Measurements from ENCODE around the gene CDH6.

The CDH6 gene

GRCh38 chr5:31185951-31186350, 7.5 kb upstream of the CDH6 start:
- Histone ChIP-seq H3K9ac (no peak overlapping the region), H3K4me1 (no peaks in the 10 kb centered on the region), H3K27me3 (ENCODE audit: control insufficient read depth, insufficient read depth, low read length) (no peaks in the 10 kb centered on the region), H3K27ac (no peak overlapping the region), H3K4me2 (ENCODE audit: low read length) (no peak overlapping the region), H3K4me3 (ENCODE audit: low read depth, low read length) (no peak overlapping the region), H2AFZ (no peak overlapping the region), H3K36me3 (ENCODE audit: control insufficient read depth, insufficient read depth, low read length) (no peaks in the 10 kb centered on the region), H3K9me3 (ENCODE audit: control insufficient read depth, low read length) (no peaks in the 10 kb centered on the region), H3K79me2 (no peaks in the 10 kb centered on the region)
- TF ChIP-seq CTCF (IDR thresholded peaks at IDR 0.05), result no peak

GRCh38 chr5:31186672-31187267, 6.7 kb upstream of the CDH6 start:
- TF ChIP-seq CTCF (IDR thresholded peaks at IDR 0.05), result peak; percentile 54
- H3K9me3 ChIP-seq (ENCODE audit: control insufficient read depth, low read length), result no peaks in the 10 kb centered on the region
- no peak overlapping the region for H3K4me3 ChIP-seq (ENCODE audit: low read depth, low read length)
- no peaks in the 10 kb centered on the region for H3K79me2 ChIP-seq
- H3K27me3 ChIP-seq (ENCODE audit: control insufficient read depth, insufficient read depth, low read length), result no peaks in the 10 kb centered on the region
- H3K4me1 ChIP-seq, result no peaks in the 10 kb centered on the region
- no peaks in the 10 kb centered on the region for H3K36me3 ChIP-seq (ENCODE audit: control insufficient read depth, insufficient read depth, low read length)
- H2AFZ ChIP-seq, result no peak overlapping the region
- no peak overlapping the region for H3K4me2 ChIP-seq (ENCODE audit: low read length)
- no peak overlapping the region for H3K27ac ChIP-seq
- H3K9ac ChIP-seq, result no peak overlapping the region

GRCh38 chr5:31187591-31187990, 5.9 kb upstream of the CDH6 start:
- no peak overlapping the region for H3K4me2 ChIP-seq (ENCODE audit: low read length)
- H3K79me2 ChIP-seq, result no peaks in the 10 kb centered on the region
- no peaks in the 10 kb centered on the region for H3K27me3 ChIP-seq (ENCODE audit: control insufficient read depth, insufficient read depth, low read length)
- H3K36me3 ChIP-seq (ENCODE audit: control insufficient read depth, insufficient read depth, low read length), result no peaks in the 10 kb centered on the region
- no peak overlapping the region for H3K4me3 ChIP-seq (ENCODE audit: low read depth, low read length)
- no peak overlapping the region for H2AFZ ChIP-seq
- no peak for TF ChIP-seq CTCF (IDR thresholded peaks at IDR 0.05)
- H3K9ac ChIP-seq, result no peak overlapping the region
- H3K4me1 ChIP-seq, result no peaks in the 10 kb centered on the region
- H3K27ac ChIP-seq, result no peak overlapping the region
- H3K9me3 ChIP-seq (ENCODE audit: control insufficient read depth, low read length), result no peaks in the 10 kb centered on the region

- Histone ChIP-seq H3K9me3 (ENCODE audit: control insufficient read depth, low read length) (no peaks in the 10 kb centered on the region), H3K36me3 (ENCODE audit: control insufficient read depth, insufficient read depth, low read length) (no peaks in the 10 kb centered on the region), H2AFZ (no peak overlapping the region), H3K4me2 (ENCODE audit: low read length) (no peak overlapping the region), H3K27ac (no peak overlapping the region), H3K4me3 (ENCODE audit: low read depth, low read length) (no peak overlapping the region), H3K9ac (no peak overlapping the region), H3K4me1 (peaks cover 3% of the 10 kb centered on the region), H3K79me2 (no peaks in the 10 kb centered on the region), H3K27me3 (ENCODE audit: control insufficient read depth, insufficient read depth, low read length) (no peaks in the 10 kb centered on the region)
- TF ChIP-seq CTCF (IDR thresholded peaks at IDR 0.05), result no peak
These were observed 1.0 kb upstream of the CDH6 start for GRCh38 chr5:31192442-31192841.

- no peak overlapping the region for H3K9ac ChIP-seq
- no peaks in the 10 kb centered on the region for H3K27me3 ChIP-seq (ENCODE audit: control insufficient read depth, insufficient read depth, low read length)
- H3K36me3 ChIP-seq (ENCODE audit: control insufficient read depth, insufficient read depth, low read length), result no peaks in the 10 kb centered on the region
- no peaks in the 10 kb centered on the region for H3K79me2 ChIP-seq
- peaks cover 3% of the 10 kb centered on the region for H3K4me1 ChIP-seq
- H3K4me2 ChIP-seq (ENCODE audit: low read length), result no peak overlapping the region
- TF ChIP-seq CTCF (IDR thresholded peaks at IDR 0.05), result no peak
- H3K4me3 ChIP-seq (ENCODE audit: low read depth, low read length), result peak overlapping the region; percentile 50
- H3K9me3 ChIP-seq (ENCODE audit: control insufficient read depth, low read length), result no peaks in the 10 kb centered on the region
- no peak overlapping the region for H3K27ac ChIP-seq
- H2AFZ ChIP-seq, result no peak overlapping the region
These were observed 370 bp upstream of the CDH6 start for GRCh38 chr5:31193116-31193515.

Measured in parathyroid adenoma (tissue), 2 donors.